HL-60 (cell line): Measurements from ENCODE around the gene PTPRT.

Source experiments
- CTCF ChIP-seq: IDR thresholded peaks from one replicate; pipeline ENCODE4 v1.5.1; 2011; ENCODE audit warnings: low read length, control low read depth, inconsistent platforms; ENCODE audit not compliant: insufficient read depth
- GABPA ChIP-seq: IDR thresholded peaks from 2 replicates; pipeline ENCODE4 v1.6.1; 2012; ENCODE audit warnings: low read depth
- POLR2AphosphoS5 ChIP-seq: IDR thresholded peaks from 2 replicates; pipeline ENCODE4 v1.6.1; 2012; ENCODE audit warnings: low read depth
- REST ChIP-seq: IDR thresholded peaks from 2 replicates; pipeline ENCODE4 v1.6.1; 2012; ENCODE audit warnings: low read depth; ENCODE audit not compliant: insufficient replicate concordance
- SPI1 ChIP-seq: IDR thresholded peaks from 2 replicates; pipeline ENCODE4 v1.6.1; 2012; ENCODE audit warnings: low read depth, mild to moderate bottlenecking, borderline replicate concordance

- TF ChIP-seq POLR2AphosphoS5 (no peak), CTCF (no peak), REST (no peak), SPI1 (no peak), GABPA (no peak)
Observed at GRCh38 chr20:43191143-43191542, 1.4 kb upstream of the PTPRT start.
